GM19324 (cell line): ENCODE data around the gene SPINT2.

Source experiments
- ATAC-seq: cut with Tn5 transposase; IDR thresholded peaks from one replicate; pipeline ENCODE4 v1.9.1; 2021; ENCODE audit warnings: mild to moderate bottlenecking, moderate library complexity; ENCODE audit not compliant: unreplicated experiment, low FRiP score

The SPINT2 gene

GRCh38 chr19:38265921-38266429 is 1.6 kb downstream of the SPINT2 start:
- ATAC-seq, result no peak

GRCh38 chr19:38266981-38267597 is 2.7 kb downstream of the SPINT2 start:
- ATAC-seq, result no peak

GRCh38 chr19:38267761-38268483 is 3.5 kb downstream of the SPINT2 start:
- no peak for ATAC-seq

GRCh38 chr19:38268539-38268938 is 4.2 kb downstream of the SPINT2 start:
- no peak for ATAC-seq

- no peak for ATAC-seq
Observed at GRCh38 chr19:38270587-38271167, 6.3 kb downstream of the SPINT2 start.

- ATAC-seq, result no peak
Observed at GRCh38 chr19:38273499-38273898, 9.1 kb downstream of the SPINT2 start.

- no peak for ATAC-seq
Observed at GRCh38 chr19:38274739-38275138, 10.4 kb downstream of the SPINT2 start.

GRCh38 chr19:38276942-38277517 is 12.7 kb downstream of the SPINT2 start:
- no peak for ATAC-seq

- ATAC-seq, result no peak
Observed at GRCh38 chr19:38277549-38277948, 13.2 kb downstream of the SPINT2 start.

GRCh38 chr19:38277969-38278680 is 13.8 kb downstream of the SPINT2 start:
- no peak for ATAC-seq

GRCh38 chr19:38278751-38279150 is 14.4 kb downstream of the SPINT2 start:
- ATAC-seq, result no peak

GRCh38 chr19:38280030-38280921 is 15.9 kb downstream of the SPINT2 start:
- ATAC-seq, result no peak

GRCh38 chr19:38281811-38282566 is 17.6 kb downstream of the SPINT2 start:
- ATAC-seq, result no peak

- ATAC-seq, result no peak
Observed at GRCh38 chr19:38283271-38283670, 18.9 kb downstream of the SPINT2 start.

GRCh38 chr19:38284422-38284821 is 20.0 kb downstream of the SPINT2 start:
- no peak for ATAC-seq

GRCh38 chr19:38285567-38285966 is 21.2 kb downstream of the SPINT2 start:
- no peak for ATAC-seq

GRCh38 chr19:38287604-38288003 is 23.2 kb downstream of the SPINT2 start:
- no peak for ATAC-seq

GRCh38 chr19:38288123-38288855 is 23.9 kb downstream of the SPINT2 start:
- ATAC-seq, result no peak
